Skeletal muscle satellite cell (primary cell): ENCODE measurements around the gene CORO7.

ENCODE experiments used
- H3K27me3 ChIP-seq: 2 replicates; pipeline ENCODE4 v1.7.0; 2013; ENCODE audit warnings: low read length; ENCODE audit not compliant: control insufficient read depth, insufficient read depth
- H3K36me3 ChIP-seq: 2 replicates; pipeline ENCODE4 v1.7.0; 2013; ENCODE audit warnings: mild to moderate bottlenecking, control low read depth, low read length; ENCODE audit not compliant: insufficient read depth
- H3K4me1 ChIP-seq: 2 replicates; pipeline ENCODE4 v1.7.0; 2013; ENCODE audit warnings: low read length; ENCODE audit not compliant: control insufficient read depth, insufficient read depth
- H3K4me2 ChIP-seq: 2 replicates; pipeline ENCODE4 v1.7.0; 2013; ENCODE audit warnings: mild to moderate bottlenecking, low read length
- H3K4me3 ChIP-seq: 2 replicates; pipeline ENCODE4 v1.7.0; 2013; ENCODE audit warnings: low read length
- H3K9ac ChIP-seq: 2 replicates; pipeline ENCODE4 v1.7.0; 2013; ENCODE audit warnings: mild to moderate bottlenecking, low read depth, low read length, moderate library complexity
- H3K9me3 ChIP-seq: replicated peaks from 2 replicates; pipeline ENCODE4 v1.7.0; 2013; ENCODE audit warnings: mild to moderate bottlenecking, control low read depth, low read length

The CORO7 gene

GRCh38 chr16:4420505-4421105 is 4.2 kb upstream of the CORO7 start:
- Histone ChIP-seq H3K4me1 (peaks cover 10% of the 10 kb centered on the region), H3K9ac (no peak overlapping the region), H3K4me3 (no peak overlapping the region), H3K36me3 (no peaks in the 10 kb centered on the region), H3K9me3 (no peaks in the 10 kb centered on the region), H3K4me2 (no peak overlapping the region), H3K27me3 (no peaks in the 10 kb centered on the region)

DNA sequence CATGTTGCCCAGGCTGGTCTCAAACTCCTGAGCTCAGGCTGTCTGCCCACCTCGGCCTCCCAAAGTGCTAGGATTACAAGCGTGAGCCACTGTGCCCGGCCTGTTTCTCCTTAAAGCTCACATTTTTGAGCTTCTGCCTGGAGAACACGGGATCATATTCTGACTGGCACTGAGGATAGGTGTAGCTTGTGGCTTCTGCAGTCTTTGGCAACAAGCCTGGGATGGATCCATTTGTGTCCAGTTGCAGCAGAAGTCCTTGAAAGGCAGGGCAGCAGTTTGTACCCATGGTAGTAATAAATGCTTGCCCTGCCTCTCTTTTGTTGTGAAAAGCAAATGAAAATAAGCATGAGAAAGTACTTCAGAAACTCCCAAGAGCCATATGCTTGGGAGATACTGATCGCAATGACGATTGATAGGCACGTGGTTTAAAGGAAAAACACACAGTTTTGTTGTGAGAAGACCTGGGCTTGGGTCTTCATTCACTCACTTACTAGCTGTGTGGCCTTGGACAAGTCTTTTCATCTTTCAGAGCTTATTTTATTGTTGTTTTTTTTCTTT is 3.1 kb upstream of the CORO7 start:
- Histone ChIP-seq H3K9ac (no peak overlapping the region), H3K4me2 (no peak overlapping the region), H3K4me1 (peaks cover 16% of the 10 kb centered on the region), H3K27me3 (no peaks in the 10 kb centered on the region), H3K36me3 (no peaks in the 10 kb centered on the region), H3K9me3 (no peaks in the 10 kb centered on the region), H3K4me3 (no peak overlapping the region)

DNA sequence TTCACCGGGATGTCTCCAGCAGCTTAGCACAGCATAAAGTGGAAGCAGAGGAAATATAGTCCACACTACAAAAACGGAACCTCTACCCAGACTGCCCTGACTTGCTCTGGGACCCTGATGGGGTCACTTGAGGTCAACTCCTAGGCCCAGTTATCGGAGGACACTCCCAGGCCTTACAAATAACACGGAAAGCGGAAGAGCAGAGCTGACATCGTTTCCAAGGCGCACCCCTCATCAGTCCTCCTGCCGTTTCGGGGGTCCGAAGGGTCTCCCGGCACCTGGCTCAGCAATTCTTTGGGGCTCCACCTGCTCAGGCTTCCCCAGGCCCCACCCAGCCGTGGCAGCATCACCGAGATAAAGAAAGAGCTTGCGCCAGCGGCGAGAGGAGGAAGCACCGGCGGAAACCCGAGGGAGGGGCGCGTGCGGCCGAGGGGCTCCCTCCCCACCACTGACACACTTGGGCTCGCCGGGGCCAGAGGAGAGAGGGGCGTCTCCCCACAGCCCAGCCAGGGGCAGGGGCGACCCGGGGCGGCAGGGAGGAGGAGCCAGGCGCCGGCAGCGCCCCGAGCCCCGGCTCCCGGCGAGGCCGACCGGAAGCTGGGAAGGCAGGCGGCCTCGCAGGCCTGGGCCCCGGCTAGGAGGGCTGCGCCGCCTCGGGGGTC is 727 bp downstream of the CORO7 start:
- Histone ChIP-seq H3K4me2 (peak overlapping the region; percentile 100), H3K9ac (peak overlapping the region; percentile 91), H3K9me3 (no peaks in the 10 kb centered on the region), H3K4me1 (peaks cover 33% of the 10 kb centered on the region), H3K27me3 (no peaks in the 10 kb centered on the region), H3K36me3 (peaks cover 13% of the 10 kb centered on the region), H3K4me3 (peak overlapping the region; percentile 88)

- Histone ChIP-seq H3K4me3 (no peak overlapping the region), H3K4me2 (no peak overlapping the region), H3K9me3 (no peaks in the 10 kb centered on the region), H3K36me3 (peaks cover 13% of the 10 kb centered on the region), H3K27me3 (no peaks in the 10 kb centered on the region), H3K4me1 (peaks cover 38% of the 10 kb centered on the region), H3K9ac (no peak overlapping the region)
Measured at GRCh38 chr16:4414187-4414917, 2.0 kb downstream of the CORO7 start.

GRCh38 chr16:4412854-4413253 is 3.5 kb downstream of the CORO7 start:
- H3K4me1 ChIP-seq = peaks cover 44% of the 10 kb centered on the region

DNA sequence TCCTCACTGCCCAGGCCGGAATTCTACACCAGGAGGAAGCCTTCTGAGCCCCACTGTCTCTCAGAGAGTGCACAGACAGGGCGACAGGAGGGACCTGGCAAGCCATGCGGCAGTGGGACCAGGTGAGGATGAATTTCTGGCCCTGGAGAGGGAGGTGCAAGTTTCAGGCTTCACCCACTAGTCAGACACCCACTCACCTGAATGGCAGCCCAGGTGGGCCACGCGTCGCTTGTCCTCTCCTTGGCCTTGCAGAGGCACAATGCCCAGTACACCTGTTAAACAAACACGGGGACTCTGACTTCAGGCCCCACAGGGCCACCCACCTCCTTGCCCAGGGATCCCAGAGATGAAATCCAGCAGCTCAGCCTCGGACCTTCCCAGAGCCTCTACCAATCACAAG is 4.2 kb downstream of the CORO7 start:
- Histone ChIP-seq H3K27me3 (no peaks in the 10 kb centered on the region), H3K36me3 (peaks cover 20% of the 10 kb centered on the region), H3K4me1 (peaks cover 47% of the 10 kb centered on the region), H3K4me3 (no peak overlapping the region), H3K4me2 (no peak overlapping the region), H3K9ac (peak overlapping the region; percentile 28), H3K9me3 (no peaks in the 10 kb centered on the region)

More at GRCh38 chr16:4412854-4413253, 3.5 kb downstream of the CORO7 start:
- H3K9ac ChIP-seq = no peak overlapping the region
- no peak overlapping the region for H3K4me3 ChIP-seq
- H3K36me3 ChIP-seq = peaks cover 13% of the 10 kb centered on the region
- no peak overlapping the region for H3K4me2 ChIP-seq
- H3K9me3 ChIP-seq = no peaks in the 10 kb centered on the region
- H3K27me3 ChIP-seq = no peaks in the 10 kb centered on the region

DNA sequence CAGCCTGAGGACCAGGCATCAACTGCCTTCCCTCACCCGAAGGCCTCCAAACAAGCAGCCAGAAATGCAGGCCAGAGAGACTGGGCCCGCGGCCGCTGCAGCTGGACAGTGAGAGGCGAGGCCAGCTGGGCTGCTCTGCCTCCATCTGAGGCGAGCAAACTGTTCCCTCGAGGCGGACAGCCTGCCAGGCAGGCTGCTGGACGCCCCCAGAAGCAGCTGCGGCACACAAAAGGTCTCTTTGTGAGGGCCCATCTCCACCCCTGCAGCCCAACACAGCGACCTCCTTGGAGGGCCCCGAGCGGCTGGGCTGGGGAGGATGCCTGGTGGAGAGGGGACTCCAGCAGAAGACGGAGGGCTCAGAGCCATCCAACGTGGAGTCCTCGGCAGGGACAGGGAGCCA is 4.7 kb downstream of the CORO7 start:
- H3K9ac ChIP-seq = peak overlapping the region; percentile 28
- H3K4me3 ChIP-seq = no peak overlapping the region

DNA sequence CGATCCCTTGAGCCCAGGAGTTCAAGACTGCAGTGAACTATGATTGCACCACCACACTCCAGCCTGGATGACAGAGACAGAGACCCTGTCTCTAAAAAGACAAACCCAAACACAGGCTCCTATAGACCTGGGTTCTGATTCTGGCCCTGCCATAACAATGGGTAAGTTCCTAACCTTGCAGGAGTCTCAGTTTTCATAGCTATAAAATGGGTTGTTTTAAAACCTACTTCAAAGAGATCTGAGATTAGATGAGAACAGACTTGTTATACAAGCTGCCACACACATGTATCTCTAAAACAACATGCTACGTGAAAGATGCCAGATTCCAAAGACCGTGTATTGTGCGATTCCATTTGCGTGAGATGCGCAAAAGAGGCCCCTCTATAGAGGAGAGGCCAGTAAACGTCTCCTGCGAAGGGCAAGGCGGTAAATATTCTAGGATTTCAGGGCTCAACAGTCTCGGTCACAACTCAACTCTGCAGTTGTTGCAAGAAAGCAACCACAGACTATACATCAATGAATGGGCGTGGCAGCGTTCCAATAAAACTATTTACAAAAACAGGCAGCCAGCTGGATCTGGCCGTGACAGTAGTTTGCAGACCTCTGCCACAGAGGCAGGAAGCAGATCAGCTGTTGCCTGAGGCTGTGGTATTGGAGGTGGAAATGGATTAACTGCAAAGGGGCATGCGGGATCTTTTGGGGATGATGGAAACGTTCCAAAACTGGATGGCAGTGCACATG is 5.9 kb downstream of the CORO7 start:
- H3K27me3 ChIP-seq = no peaks in the 10 kb centered on the region
- H3K9me3 ChIP-seq = no peaks in the 10 kb centered on the region
- peaks cover 20% of the 10 kb centered on the region for H3K36me3 ChIP-seq
- peaks cover 41% of the 10 kb centered on the region for H3K4me1 ChIP-seq
- peak overlapping the region; percentile 13 for H3K4me2 ChIP-seq
- H3K9ac ChIP-seq = no peak overlapping the region
- H3K4me3 ChIP-seq = no peak overlapping the region

More for the DNA sequence above, 4.7 kb downstream of the CORO7 start:
- no peak overlapping the region for H3K4me2 ChIP-seq
- H3K9me3 ChIP-seq = no peaks in the 10 kb centered on the region
- peaks cover 20% of the 10 kb centered on the region for H3K36me3 ChIP-seq
- no peaks in the 10 kb centered on the region for H3K27me3 ChIP-seq
- peaks cover 43% of the 10 kb centered on the region for H3K4me1 ChIP-seq

DNA sequence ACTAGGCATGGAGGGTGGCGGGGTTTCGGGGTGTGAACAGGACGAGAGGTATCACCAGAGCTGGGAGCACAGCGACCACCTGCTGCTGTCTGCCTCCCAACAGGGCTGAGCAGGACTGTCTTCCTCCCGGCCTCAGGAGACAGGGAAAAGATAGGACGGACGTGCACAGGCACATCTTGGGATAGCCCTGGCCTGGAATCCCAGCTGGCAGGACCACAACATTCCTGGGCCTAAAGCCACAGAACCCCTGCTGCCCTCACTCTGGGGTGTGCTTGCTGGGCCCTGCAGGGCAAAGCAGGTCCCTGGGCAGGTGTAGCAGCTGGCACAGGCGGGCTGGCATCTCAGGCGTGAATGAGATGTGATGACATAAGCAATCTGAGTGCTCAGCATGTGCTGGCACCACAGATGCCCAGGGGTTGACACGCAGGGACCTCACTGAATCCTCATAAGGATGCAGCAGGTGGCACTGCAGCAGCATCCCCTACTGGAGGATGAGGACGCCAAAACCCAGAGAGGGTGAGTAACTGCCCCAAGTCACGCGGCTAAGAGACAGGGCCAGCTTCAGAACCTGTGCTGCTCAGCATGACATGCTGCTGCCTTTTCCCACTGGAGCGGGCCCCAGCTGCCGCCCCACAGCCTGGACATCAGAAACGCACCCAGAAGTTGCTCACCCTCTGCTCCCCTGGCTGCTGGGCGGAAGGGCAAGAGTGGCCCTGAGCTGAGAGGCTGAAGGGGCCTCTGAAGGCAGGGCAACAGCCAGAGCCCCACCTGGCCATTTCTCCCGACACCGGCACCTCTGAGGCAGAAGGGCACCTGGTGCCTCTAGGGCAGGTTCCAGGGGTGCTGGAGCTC is 7.1 kb downstream of the CORO7 start:
- H3K4me1 ChIP-seq = peaks cover 32% of the 10 kb centered on the region
- peaks cover 26% of the 10 kb centered on the region for H3K36me3 ChIP-seq
- no peaks in the 10 kb centered on the region for H3K9me3 ChIP-seq
- no peak overlapping the region for H3K4me2 ChIP-seq
- no peak overlapping the region for H3K4me3 ChIP-seq
- no peaks in the 10 kb centered on the region for H3K27me3 ChIP-seq
- no peak overlapping the region for H3K9ac ChIP-seq

- H3K4me3 ChIP-seq = no peak overlapping the region
- H3K27me3 ChIP-seq = no peaks in the 10 kb centered on the region
- H3K4me1 ChIP-seq = peaks cover 32% of the 10 kb centered on the region
- H3K9ac ChIP-seq = no peak overlapping the region
- H3K9me3 ChIP-seq = no peaks in the 10 kb centered on the region
- H3K4me2 ChIP-seq = no peak overlapping the region
- peaks cover 30% of the 10 kb centered on the region for H3K36me3 ChIP-seq
Measured at GRCh38 chr16:4408323-4408690, 8.1 kb downstream of the CORO7 start.
